HEK293 (cell line): ENCODE results near the gene SEPTIN5.

Source experiments
- BCL11A ChIP-seq: fragments of 450-650 bp; formaldehyde crosslinking; IDR thresholded peaks from 2 replicates; pipeline ENCODE4 v1.5.1; 2016; ENCODE audit warnings: low read depth, missing biosample characterization, missing genetic modification characterization
- HIC1 ChIP-seq: fragments of 450-650 bp; formaldehyde crosslinking; IDR thresholded peaks from 2 replicates; pipeline ENCODE4 v1.5.1; 2016; ENCODE audit warnings: missing biosample characterization, missing genetic modification characterization
- HOXD13 ChIP-seq: sonication (generic); formaldehyde crosslinking; IDR thresholded peaks from 2 replicates; pipeline ENCODE4 v1.8.0; 2022; ENCODE audit warnings: missing genetic modification reagents, borderline replicate concordance
- KLF1 ChIP-seq: fragments of 450-650 bp; formaldehyde crosslinking; IDR thresholded peaks from 2 replicates; pipeline ENCODE4 v1.5.1; 2016; ENCODE audit warnings: missing biosample characterization, missing genetic modification characterization
- KLF8 ChIP-seq: fragments of 450-650 bp; formaldehyde crosslinking; IDR thresholded peaks from 2 replicates; pipeline ENCODE4 v1.5.1; 2016; ENCODE audit warnings: missing biosample characterization, missing genetic modification characterization
- PATZ1 ChIP-seq: fragments of 450-650 bp; formaldehyde crosslinking; IDR thresholded peaks from 2 replicates; pipeline ENCODE4 v1.5.1; 2016; ENCODE audit warnings: missing biosample characterization, missing genetic modification characterization
- SCRT1 ChIP-seq: fragments of 450-650 bp; formaldehyde crosslinking; IDR thresholded peaks from 2 replicates; pipeline ENCODE4 v1.5.1; 2016; ENCODE audit warnings: missing biosample characterization, missing genetic modification characterization, borderline replicate concordance
- SP2 ChIP-seq: fragments of 450-650 bp; formaldehyde crosslinking; IDR thresholded peaks from 2 replicates; pipeline ENCODE4 v1.5.1; 2016; ENCODE audit warnings: missing biosample characterization, missing genetic modification characterization
- YY2 ChIP-seq: fragments of 450-650 bp; formaldehyde crosslinking; IDR thresholded peaks from 2 replicates; pipeline ENCODE4 v1.5.1; 2016; ENCODE audit warnings: missing biosample characterization, missing genetic modification characterization
- ZBTB11 ChIP-seq: fragments of 450-650 bp; formaldehyde crosslinking; conservative IDR thresholded peaks from 2 replicates; pipeline ENCODE4 v1.5.1; 2016; ENCODE audit warnings: low read depth, missing biosample characterization, missing genetic modification characterization
- ZFP69B ChIP-seq: fragments of 450-650 bp; formaldehyde crosslinking; IDR thresholded peaks from 2 replicates; pipeline ENCODE4 v1.5.1; 2016; ENCODE audit warnings: missing biosample characterization, missing genetic modification characterization
- ZNF140 ChIP-seq: fragments of 450-650 bp; formaldehyde crosslinking; IDR thresholded peaks from 2 replicates; pipeline ENCODE4 v1.5.1; 2016; ENCODE audit warnings: missing biosample characterization, missing genetic modification characterization
- ZNF274 ChIP-seq, 2 experiments: fragments of 200-500 bp in 1 of 2; fragments of 450-650 bp in 1 of 2; sonication (Bioruptor generic) in 1 of 2; formaldehyde crosslinking in 1 of 2; IDR thresholded peaks; 2 replicates each; pipeline versions ENCODE4 v1.5.1 to v1.6.1; 2014 to 2016; ENCODE audit warnings: borderline replicate concordance in 1 of 2, inconsistent platforms in 1 of 2, low read length in 1 of 2, missing biosample characterization in 1 of 2, missing genetic modification characterization in 1 of 2
- ZNF501 ChIP-seq: fragments of 450-650 bp; formaldehyde crosslinking; IDR thresholded peaks from 2 replicates; pipeline ENCODE4 v1.5.1; 2016; ENCODE audit warnings: missing biosample characterization, missing genetic modification characterization
- ZNF561 ChIP-seq: fragments of 450-650 bp; IDR thresholded peaks from 2 replicates; pipeline ENCODE4 v1.5.1; 2018; ENCODE audit warnings: missing biosample characterization, missing genetic modification characterization, borderline replicate concordance
- ZNF654 ChIP-seq: fragments of 450-650 bp; formaldehyde crosslinking; IDR thresholded peaks from 2 replicates; pipeline ENCODE4 v1.5.1; 2016; ENCODE audit warnings: low read depth, missing biosample characterization, missing genetic modification characterization
- ZNF664 ChIP-seq: fragments of 450-650 bp; formaldehyde crosslinking; IDR thresholded peaks from 2 replicates; pipeline ENCODE4 v1.5.1; 2016; ENCODE audit warnings: missing biosample characterization, missing genetic modification characterization
- ZNF677 ChIP-seq: fragments of 450-650 bp; IDR thresholded peaks from 2 replicates; pipeline ENCODE4 v1.5.0; 2018; ENCODE audit warnings: missing biosample characterization, mild to moderate bottlenecking, missing genetic modification characterization, moderate library complexity
- ZNF701 ChIP-seq: fragments of 450-650 bp; formaldehyde crosslinking; IDR thresholded peaks from 2 replicates; pipeline ENCODE4 v1.5.1; 2016; ENCODE audit warnings: missing biosample characterization, missing genetic modification characterization
- ZNF777 ChIP-seq: fragments of 450-650 bp; formaldehyde crosslinking; IDR thresholded peaks from 2 replicates; pipeline ENCODE4 v1.5.1; 2017; ENCODE audit warnings: missing biosample characterization, missing genetic modification characterization, borderline replicate concordance
- TF ChIP-seq, protein P1 (sequence below): fragments of 450-650 bp; IDR thresholded peaks from 2 replicates; pipeline ENCODE4 v1.5.1; 2018; ENCODE audit warnings: missing biosample characterization, mild to moderate bottlenecking, missing genetic modification characterization
- TF ChIP-seq, protein P2 (sequence below): fragments of 450-650 bp; formaldehyde crosslinking; IDR thresholded peaks from 2 replicates; pipeline ENCODE4 v1.5.1; 2016; ENCODE audit warnings: missing biosample characterization, missing genetic modification characterization
- TF ChIP-seq, protein P3 (sequence below): fragments of 450-650 bp; formaldehyde crosslinking; IDR thresholded peaks from 2 replicates; pipeline ENCODE4 v1.5.1; 2017; ENCODE audit warnings: missing biosample characterization, missing genetic modification characterization

The SEPTIN5 gene

GRCh38 chr22:19717691-19718455 is 3.6 kb downstream of the SEPTIN5 start (continued):
- TF ChIP-seq ZBTB11 (tag by site-specific recombination) (no peak), ZNF677 (tag by site-specific recombination) (0 out of 2 replicates have a peak, but pooled peaks have one; percentile 7), ZNF777 (tag by site-specific recombination) (peak; percentile 97), SCRT1 (no peak), PATZ1 (tag by site-specific recombination) (peak; percentile 64), ZFP69B (tag by site-specific recombination) (peak; percentile 65), ZNF664 (tag by site-specific recombination) (no peak), HOXD13 (CRISPR knock-in tag) (no peak), ZNF501 (tag by site-specific recombination) (0 out of 2 replicates have a peak, but pooled peaks have one; percentile 24), HIC1 (tag by site-specific recombination) (peak; percentile 70; the same call in 1 of the 2 replicates), KLF8 (tag by site-specific recombination) (peak; percentile 64; the same call in 1 of the 2 replicates), ZNF274 (IDR thresholded peaks at IDR 0.05; ENCODE audit: low read length) (no peak), ZNF274 (tag by site-specific recombination; IDR thresholded peaks at IDR 0.05; ENCODE audit: borderline replicate concordance) (no peak), BCL11A (tag by site-specific recombination) (peak; percentile 26; the same call in 1 of the 2 replicates), SP2 (tag by site-specific recombination) (peak; percentile 31; the same call in 1 of the 2 replicates), YY2 (tag by site-specific recombination) (0 out of 2 replicates have a peak, but pooled peaks have one; percentile 11), ZNF140 (tag by site-specific recombination) (no peak), ZNF701 (tag by site-specific recombination) (0 out of 2 replicates have a peak, but pooled peaks have one; percentile 48), ZNF654 (tag by site-specific recombination) (0 out of 2 replicates have a peak, but pooled peaks have one; percentile 11), ZNF561 (tag by site-specific recombination) (0 out of 2 replicates have a peak, but pooled peaks have one; percentile 71), KLF1 (tag by site-specific recombination) (peak; percentile 69)
- TF ChIP-seq, protein P1, sequence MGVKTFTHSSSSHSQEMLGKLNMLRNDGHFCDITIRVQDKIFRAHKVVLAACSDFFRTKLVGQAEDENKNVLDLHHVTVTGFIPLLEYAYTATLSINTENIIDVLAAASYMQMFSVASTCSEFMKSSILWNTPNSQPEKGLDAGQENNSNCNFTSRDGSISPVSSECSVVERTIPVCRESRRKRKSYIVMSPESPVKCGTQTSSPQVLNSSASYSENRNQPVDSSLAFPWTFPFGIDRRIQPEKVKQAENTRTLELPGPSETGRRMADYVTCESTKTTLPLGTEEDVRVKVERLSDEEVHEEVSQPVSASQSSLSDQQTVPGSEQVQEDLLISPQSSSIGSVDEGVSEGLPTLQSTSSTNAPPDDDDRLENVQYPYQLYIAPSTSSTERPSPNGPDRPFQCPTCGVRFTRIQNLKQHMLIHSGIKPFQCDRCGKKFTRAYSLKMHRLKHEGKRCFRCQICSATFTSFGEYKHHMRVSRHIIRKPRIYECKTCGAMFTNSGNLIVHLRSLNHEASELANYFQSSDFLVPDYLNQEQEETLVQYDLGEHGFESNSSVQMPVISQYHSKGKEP (tag by site-specific recombination), result 0 out of 2 replicates have a peak, but pooled peaks have one; percentile 18
- TF ChIP-seq, protein P2, sequence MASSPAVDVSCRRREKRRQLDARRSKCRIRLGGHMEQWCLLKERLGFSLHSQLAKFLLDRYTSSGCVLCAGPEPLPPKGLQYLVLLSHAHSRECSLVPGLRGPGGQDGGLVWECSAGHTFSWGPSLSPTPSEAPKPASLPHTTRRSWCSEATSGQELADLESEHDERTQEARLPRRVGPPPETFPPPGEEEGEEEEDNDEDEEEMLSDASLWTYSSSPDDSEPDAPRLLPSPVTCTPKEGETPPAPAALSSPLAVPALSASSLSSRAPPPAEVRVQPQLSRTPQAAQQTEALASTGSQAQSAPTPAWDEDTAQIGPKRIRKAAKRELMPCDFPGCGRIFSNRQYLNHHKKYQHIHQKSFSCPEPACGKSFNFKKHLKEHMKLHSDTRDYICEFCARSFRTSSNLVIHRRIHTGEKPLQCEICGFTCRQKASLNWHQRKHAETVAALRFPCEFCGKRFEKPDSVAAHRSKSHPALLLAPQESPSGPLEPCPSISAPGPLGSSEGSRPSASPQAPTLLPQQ, result peak; percentile 68; the same call in 1 of the 2 replicates
- TF ChIP-seq, protein P3, sequence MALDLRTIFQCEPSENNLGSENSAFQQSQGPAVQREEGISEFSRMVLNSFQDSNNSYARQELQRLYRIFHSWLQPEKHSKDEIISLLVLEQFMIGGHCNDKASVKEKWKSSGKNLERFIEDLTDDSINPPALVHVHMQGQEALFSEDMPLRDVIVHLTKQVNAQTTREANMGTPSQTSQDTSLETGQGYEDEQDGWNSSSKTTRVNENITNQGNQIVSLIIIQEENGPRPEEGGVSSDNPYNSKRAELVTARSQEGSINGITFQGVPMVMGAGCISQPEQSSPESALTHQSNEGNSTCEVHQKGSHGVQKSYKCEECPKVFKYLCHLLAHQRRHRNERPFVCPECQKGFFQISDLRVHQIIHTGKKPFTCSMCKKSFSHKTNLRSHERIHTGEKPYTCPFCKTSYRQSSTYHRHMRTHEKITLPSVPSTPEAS (tag by site-specific recombination), result peak; percentile 96
